Activated naive CD8-positive, alpha-beta T cell treated with anti-CD3 and anti-CD28 coated beads, Interleukin-2, amount 50 U/mL, for 16 hours (primary cell): ENCODE data around the gene CENPU.
"Not testable (repeated sequence)": the region's sequence is repeated elsewhere in the genome, so short reads cannot be mapped to it uniquely, and the experiment has no call there.

Experiments
- DNase-seq: peaks from one replicate; pipeline ENCODE4 v3.0.0-alpha.2; 2020; ENCODE audit warnings: low read depth, low spot score

Gene CENPU

GRCh38 chr4:184666670-184667069 lies 67.2 kb downstream of the CENPU start:
- no peak for DNase-seq

- no peak for DNase-seq
Observed at GRCh38 chr4:184664445-184665210, 69.3 kb downstream of the CENPU start.

GRCh38 chr4:184662236-184662635 lies 71.7 kb downstream of the CENPU start:
- DNase-seq, result no peak

- no peak for DNase-seq
Observed at GRCh38 chr4:184660978-184661377, 72.9 kb downstream of the CENPU start.

- not testable (repeated sequence) for DNase-seq
Observed at GRCh38 chr4:184657820-184658219, 76.1 kb downstream of the CENPU start.

GRCh38 chr4:184657144-184657543 lies 76.8 kb downstream of the CENPU start:
- no peak for DNase-seq

- no peak for DNase-seq
Observed at GRCh38 chr4:184655889-184656869, 77.7 kb downstream of the CENPU start.

GRCh38 chr4:184653650-184654049 lies 80.2 kb downstream of the CENPU start:
- DNase-seq, result no peak

- DNase-seq, result not testable (repeated sequence)
Observed at GRCh38 chr4:184652681-184653080, 81.2 kb downstream of the CENPU start.

GRCh38 chr4:184651899-184652298 lies 82.0 kb downstream of the CENPU start:
- no peak for DNase-seq

- DNase-seq, result no peak
Observed at GRCh38 chr4:184649971-184650855, 83.7 kb downstream of the CENPU start.

GRCh38 chr4:184649026-184649970 lies 84.6 kb downstream of the CENPU start, which contains the start of the genes CASP3 and PRIMPOL:
Gene CASP3 (minus strand): TSS chr4:184649447. CDS start chr4:184638453, 10,994 bp downstream.
Gene PRIMPOL (plus strand): TSS chr4:184649738. CDS start chr4:184657141, 7,403 bp downstream.
- DNase-seq, result peak; percentile 87

- no peak for DNase-seq
Observed at GRCh38 chr4:184648313-184649025, 85.4 kb downstream of the CENPU start.

GRCh38 chr4:184648054-184648312 lies 85.9 kb downstream of the CENPU start:
- DNase-seq, result no peak

- DNase-seq, result no peak
Observed at GRCh38 chr4:184647266-184648053, 86.4 kb downstream of the CENPU start.

- no peak for DNase-seq
Observed at GRCh38 chr4:184645904-184646610, 87.8 kb downstream of the CENPU start.

- DNase-seq, result no peak
Observed at GRCh38 chr4:184644553-184645307, 89.2 kb downstream of the CENPU start.
